Ureter (tissue), 1 donor: Measurements from ENCODE around the gene CHP2. TPM values are rescaled to one million over a fixed set of nuclear protein-coding genes. Genes with fewer than 3 reads are reported as not detected.
"Not testable (repeated sequence)": the region's sequence is repeated elsewhere in the genome, so short reads cannot be mapped to it uniquely, and the experiment has no call there.

ENCODE experiments used
- DNase-seq: peaks from one replicate; pipeline ENCODE4 v3.0.0-alpha.2; 2020; ENCODE audit warnings: low spot score
- total RNA-seq: library from RNA; stranded (reverse); gene quantifications from one replicate; pipeline ENCODE4 v1.2.4, GENCODE V29; 2023
- donor health status: DM: yes; HTN: yes; CAD: no.

Gene CHP2
- 7.9 TPM for total RNA-seq

DNA sequence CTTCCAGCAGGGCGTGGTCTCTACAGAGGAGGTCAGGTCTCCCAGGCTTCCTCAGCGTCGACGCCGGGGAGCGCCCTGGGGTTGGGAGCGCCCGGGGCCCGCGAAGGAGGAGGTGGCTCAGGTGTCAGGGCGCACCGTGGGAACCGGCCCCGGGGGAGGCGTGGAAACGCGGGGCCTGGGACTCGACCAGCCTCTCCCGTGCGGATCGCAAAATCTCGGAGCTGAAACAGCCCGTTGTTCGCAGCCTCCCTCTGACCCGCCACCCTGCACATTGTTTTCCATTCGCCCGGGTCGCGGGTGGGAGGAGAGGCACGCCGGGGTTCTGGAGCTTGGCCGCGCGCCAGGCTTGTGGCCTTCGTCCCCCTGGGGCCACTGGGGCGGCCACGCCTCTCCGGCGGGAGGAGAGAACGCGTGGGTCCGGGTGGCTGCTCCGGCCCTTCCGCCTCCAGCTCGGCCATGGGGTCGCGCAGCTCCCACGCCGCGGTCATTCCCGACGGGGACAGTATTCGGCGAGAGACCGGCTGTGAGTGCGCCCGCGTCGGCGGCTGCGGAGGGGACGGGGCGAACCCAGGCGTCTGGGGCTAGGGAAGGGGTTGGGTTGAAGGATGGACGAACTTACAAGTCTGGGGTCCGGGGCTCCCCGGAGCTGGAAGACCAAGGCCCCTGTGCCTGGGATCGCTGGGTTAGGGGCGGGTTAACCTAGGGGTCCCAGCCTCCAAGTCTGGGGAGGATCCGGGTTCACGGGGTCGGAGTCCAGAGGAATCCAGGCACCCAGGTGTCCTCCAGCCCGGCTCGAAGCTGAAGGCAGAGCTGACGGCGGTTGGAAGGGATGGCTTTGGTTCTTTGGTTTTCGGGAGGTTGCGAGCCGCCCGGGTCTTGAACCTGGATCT, at the start of gene CHP2:
TSS of gene CHP2 (plus strand) at position 433 of the 890 bp plus-strand sequence. CDS start at position 457, 24 bp downstream.
- peak; percentile 56 for DNase-seq

GRCh38 chr16:23705517-23705902, 49.3 kb upstream of the CHP2 start:
- DNase-seq: no peak

DNA sequence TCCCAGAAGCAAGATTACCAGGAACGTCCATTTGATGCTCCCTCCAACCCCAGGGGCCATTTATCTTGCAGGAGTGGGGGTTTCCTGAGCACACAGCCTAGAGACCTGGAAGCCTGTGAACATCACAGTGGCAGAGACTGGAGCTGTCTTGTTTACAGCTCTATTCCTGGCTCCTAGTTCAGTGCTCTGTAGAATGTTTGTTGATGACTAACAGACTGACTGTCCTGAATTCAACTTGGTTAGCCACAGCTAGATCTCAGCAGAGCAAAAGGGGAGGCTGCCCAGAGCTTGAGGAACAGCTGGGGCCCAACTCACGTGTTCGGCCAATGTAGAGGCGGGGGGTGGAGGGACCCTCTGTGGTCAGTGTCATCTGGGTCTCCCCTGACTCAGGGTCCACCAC, 48.4 kb upstream of the CHP2 start:
- DNase-seq: no peak

DNA sequence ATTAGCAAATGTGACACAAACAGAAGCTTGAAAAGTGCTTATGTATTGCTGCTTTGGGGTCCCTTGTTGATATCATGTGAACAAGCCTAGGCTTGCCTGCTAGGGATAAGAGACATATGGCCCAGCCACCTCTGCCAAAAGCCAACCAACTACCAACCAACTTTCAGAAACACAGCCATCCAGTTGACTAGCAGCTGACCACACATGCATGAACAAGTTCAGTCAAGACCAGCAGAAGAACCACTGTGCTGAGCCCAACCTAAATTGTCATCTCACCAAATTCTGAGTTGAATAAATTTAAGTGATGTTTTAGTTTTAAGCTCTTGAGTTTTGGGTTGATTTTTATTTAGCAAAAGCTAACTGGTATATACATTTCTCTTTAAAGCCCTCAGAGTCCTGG, 45.3 kb upstream of the CHP2 start:
- DNase-seq: no peak

DNA sequence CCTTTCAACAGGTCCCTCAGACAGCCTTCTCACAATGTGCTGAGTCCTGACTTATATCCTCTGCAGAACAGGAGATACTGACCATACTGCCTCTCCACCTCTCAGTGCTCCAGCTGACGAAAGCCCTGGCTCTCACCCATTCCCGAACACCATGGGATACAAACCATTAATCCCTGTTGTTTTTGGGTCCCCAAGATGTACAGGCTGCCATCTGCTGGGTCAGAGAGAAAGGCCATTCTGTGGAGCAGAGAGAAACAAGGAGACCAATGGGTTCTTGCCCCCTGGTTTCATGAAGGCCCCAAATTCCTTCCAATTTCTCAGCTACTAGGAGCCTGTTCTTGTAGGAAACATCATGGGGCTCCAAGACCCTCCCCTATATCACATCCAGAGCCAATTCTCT, 44.8 kb upstream of the CHP2 start:
- DNase-seq: no peak

DNA sequence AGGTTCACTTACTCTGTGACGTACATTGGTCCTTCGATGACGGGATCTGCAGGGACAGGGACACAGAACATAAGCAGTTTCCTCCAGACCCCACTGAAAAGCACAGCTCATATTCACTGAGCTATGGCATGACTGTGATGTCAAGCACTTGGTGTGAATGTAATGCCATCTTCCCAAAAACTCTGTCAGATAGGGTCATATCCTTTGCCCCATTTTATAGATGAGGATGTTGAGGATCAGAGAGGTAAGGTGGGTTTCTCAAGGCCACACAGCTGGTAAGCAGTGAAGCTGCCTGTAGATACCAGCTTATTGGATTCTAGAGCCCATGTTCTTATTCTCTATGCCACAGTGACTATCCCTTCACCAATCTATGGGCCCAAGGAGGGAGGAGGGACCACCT, 44.3 kb upstream of the CHP2 start:
- DNase-seq: no peak

GRCh38 chr16:23711785-23712184, 43.0 kb upstream of the CHP2 start:
- peak; percentile 74 for DNase-seq

DNA sequence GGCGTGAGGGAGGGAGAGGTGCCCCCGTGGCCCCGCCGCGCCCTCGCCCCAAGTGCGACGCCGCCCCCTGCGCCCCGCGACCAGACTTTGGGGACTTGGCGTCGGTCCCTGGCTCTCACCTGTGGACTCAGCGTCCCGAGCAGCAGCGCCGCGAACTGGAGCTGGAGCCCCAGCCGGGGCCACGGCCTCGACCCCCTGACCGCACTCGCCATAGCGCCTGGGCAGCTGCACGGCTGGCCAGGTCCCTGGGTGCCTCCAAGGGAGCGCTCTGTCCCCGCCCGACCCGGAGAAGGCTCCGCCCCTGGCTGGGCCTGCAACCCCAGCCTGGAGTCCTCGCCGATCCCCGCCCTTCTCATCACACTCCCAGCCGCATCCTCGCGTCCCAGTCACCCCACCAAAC, 41.9 kb upstream of the CHP2 start, which contains the start of gene ERN2:
TSS of gene ERN2 (minus strand) at position 247 of the 400 bp plus-strand sequence. CDS start at position 212, 35 bp downstream.
- DNase-seq: no peak

GRCh38 chr16:23716484-23716883, 38.3 kb upstream of the CHP2 start:
- DNase-seq: no peak

GRCh38 chr16:23722613-23723240, 32.1 kb upstream of the CHP2 start:
- DNase-seq: not testable (repeated sequence)

- DNase-seq: no peak
These were observed 30.6 kb upstream of the CHP2 start for GRCh38 chr16:23724096-23724784.

GRCh38 chr16:23724785-23725131, 30.1 kb upstream of the CHP2 start:
- DNase-seq: no peak

- no peak for DNase-seq
These were observed 28.1 kb upstream of the CHP2 start for GRCh38 chr16:23726710-23727109.

- no peak for DNase-seq
These were observed 26.7 kb upstream of the CHP2 start for GRCh38 chr16:23728112-23728477.

- DNase-seq: peak; percentile 69
These were observed 25.1 kb upstream of the CHP2 start for GRCh38 chr16:23729503-23730424.

DNA sequence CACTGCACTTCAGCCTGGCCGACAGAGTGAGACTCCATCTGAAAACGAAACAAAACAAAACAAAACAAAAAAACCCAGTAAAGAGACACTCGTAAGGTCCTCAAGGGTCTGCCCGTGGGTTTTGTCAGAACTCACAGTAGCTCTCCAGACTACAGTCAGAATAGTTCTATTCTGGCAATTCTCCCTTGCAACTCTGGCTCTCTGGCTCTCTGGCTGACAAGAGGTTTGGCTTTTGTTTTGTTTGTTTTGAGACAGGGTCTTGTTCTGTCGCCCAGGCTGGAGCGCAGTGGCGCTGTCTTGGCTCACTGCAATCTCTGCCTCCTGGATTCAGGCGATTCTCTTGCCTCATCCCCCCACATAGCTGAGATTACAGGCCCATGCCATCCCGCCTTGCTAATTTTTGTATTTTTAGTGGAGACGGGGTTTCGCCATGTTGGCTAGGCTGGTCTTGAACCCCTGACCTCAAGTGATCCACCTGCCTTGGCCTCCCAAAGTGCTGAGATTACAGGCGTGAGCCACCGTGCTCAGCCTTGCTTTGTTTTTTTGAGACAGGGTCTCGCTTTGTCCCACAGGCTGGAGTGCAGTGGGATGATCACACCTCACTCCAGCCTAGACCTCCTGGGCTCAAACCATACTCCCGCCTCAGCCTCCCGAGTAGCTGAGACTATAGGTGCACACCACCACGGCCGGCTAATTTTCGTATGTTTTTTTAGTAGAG, 20.5 kb upstream of the CHP2 start:
- no peak for DNase-seq

- not testable (repeated sequence) for DNase-seq
These were observed 17.3 kb upstream of the CHP2 start for GRCh38 chr16:23737423-23738028.

- DNase-seq: no peak
These were observed 15.3 kb upstream of the CHP2 start for GRCh38 chr16:23739516-23739915.

- DNase-seq: no peak
These were observed 13.0 kb upstream of the CHP2 start for GRCh38 chr16:23741675-23742303.

- DNase-seq: no peak
These were observed 12.1 kb upstream of the CHP2 start for GRCh38 chr16:23742766-23743165.
